IPS-NIHi7 (cell line): ENCODE measurements around the gene TMEM244.
"Not testable (repeated sequence)": the region's sequence is repeated elsewhere in the genome, so short reads cannot be mapped to it uniquely, and the experiment has no call there.

Source experiments
- DNase-seq: peaks from one replicate; pipeline ENCODE4 v3.0.0; 2012; ENCODE audit warnings: mixed read lengths; ENCODE audit errors: extremely low spot score

Gene TMEM244

GRCh38 chr6:129860908-129861665 lies at the start of gene TMEM244:
TSS of gene TMEM244 (minus strand) at chr6:129861315. CDS start at chr6:129861188, 127 bp downstream.
- DNase-seq, result no peak

- DNase-seq, result no peak
Measured at GRCh38 chr6:129908858-129909257, 47.7 kb upstream of the TMEM244 start.

GRCh38 chr6:129908356-129908755 lies 47.2 kb upstream of the TMEM244 start:
- DNase-seq, result no peak

- DNase-seq, result no peak
Measured at GRCh38 chr6:129906515-129907077, 45.5 kb upstream of the TMEM244 start.

GRCh38 chr6:129903082-129903481 lies 42.0 kb upstream of the TMEM244 start:
- no peak for DNase-seq

- DNase-seq, result no peak
Measured at GRCh38 chr6:129902681-129903080, 41.6 kb upstream of the TMEM244 start.

GRCh38 chr6:129901910-129902309 lies 40.8 kb upstream of the TMEM244 start:
- no peak for DNase-seq

- no peak for DNase-seq
Measured at GRCh38 chr6:129895692-129896091, 34.6 kb upstream of the TMEM244 start.

GRCh38 chr6:129894921-129895320 lies 33.8 kb upstream of the TMEM244 start:
- DNase-seq, result no peak

GRCh38 chr6:129893640-129894039 lies 32.5 kb upstream of the TMEM244 start:
- no peak for DNase-seq

GRCh38 chr6:129890701-129891100 lies 29.6 kb upstream of the TMEM244 start:
- DNase-seq, result no peak

- no peak for DNase-seq
Measured at GRCh38 chr6:129890164-129890563, 29.0 kb upstream of the TMEM244 start.

GRCh38 chr6:129889580-129889979 lies 28.5 kb upstream of the TMEM244 start:
- no peak for DNase-seq

- DNase-seq, result no peak
Measured at GRCh38 chr6:129886401-129887155, 25.5 kb upstream of the TMEM244 start.

- no peak for DNase-seq
Measured at GRCh38 chr6:129884211-129884610, 23.1 kb upstream of the TMEM244 start.

- DNase-seq, result no peak
Measured at GRCh38 chr6:129882510-129883023, 21.5 kb upstream of the TMEM244 start.

GRCh38 chr6:129877894-129878293 lies 16.8 kb upstream of the TMEM244 start:
- DNase-seq, result not testable (repeated sequence)

- no peak for DNase-seq
Measured at GRCh38 chr6:129875610-129876520, 14.8 kb upstream of the TMEM244 start.

GRCh38 chr6:129874837-129875236 lies 13.7 kb upstream of the TMEM244 start:
- no peak for DNase-seq

GRCh38 chr6:129872586-129872985 lies 11.5 kb upstream of the TMEM244 start:
- no peak for DNase-seq

GRCh38 chr6:129871221-129871620 lies 10.1 kb upstream of the TMEM244 start:
- DNase-seq, result no peak
